ENCODE measurements around the gene GINS2. TPM values are rescaled to one million over a fixed set of nuclear protein-coding genes. Genes with fewer than 3 reads are reported as not detected.
A peak's percentile ranks its signal among the peaks of the same experiment; 100 is the strongest.

Gene GINS2
- total RNA-seq, 1 experiment from 2014 or later, result 25.2 TPM

DNA sequence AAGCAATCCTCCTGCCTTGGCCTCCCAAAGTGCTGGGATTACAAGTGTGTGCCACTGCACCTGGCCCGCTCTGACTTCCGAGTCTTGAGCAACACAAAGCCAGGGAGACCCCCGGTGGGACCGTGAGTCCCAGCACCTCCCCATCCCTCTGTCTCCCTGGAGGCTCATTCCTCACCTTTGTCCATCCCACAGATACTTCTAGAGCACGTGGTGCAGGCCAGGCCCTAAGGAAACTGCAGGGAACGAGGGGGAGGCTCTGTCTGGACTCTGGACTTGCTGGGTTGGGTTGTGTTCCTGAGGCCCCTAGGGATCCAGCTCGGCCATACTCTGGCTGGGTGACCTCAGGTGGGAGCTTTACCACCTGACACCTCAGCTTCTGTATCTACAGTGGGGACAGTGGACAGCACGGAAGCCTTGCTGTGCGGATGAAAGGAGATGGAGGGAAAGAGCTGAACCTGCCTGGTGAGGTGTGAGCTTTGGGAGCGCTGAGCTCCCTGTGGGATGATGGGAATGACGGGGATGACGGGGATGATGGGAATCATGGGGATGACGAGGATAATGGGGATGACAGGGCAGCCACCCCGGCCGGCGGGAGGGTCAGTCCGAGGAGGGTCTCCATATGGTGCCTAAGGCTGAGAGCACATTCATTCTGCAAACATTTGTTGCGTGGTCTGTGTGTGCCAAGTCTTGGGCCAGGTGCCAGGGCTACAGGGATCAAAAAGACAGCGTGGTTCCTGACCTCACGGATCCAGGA is 35.5 kb upstream of the GINS2 start:
- CTCF ChIA-PET, result no interaction called here
- BruUV-seq (replicated peaks), result no TSS peak
- intact Hi-C loops (cut with micrococcal nuclease; ENCODE audit: unreplicated experiment), result no loop called here
- TF ChIP-seq, protein P1, sequence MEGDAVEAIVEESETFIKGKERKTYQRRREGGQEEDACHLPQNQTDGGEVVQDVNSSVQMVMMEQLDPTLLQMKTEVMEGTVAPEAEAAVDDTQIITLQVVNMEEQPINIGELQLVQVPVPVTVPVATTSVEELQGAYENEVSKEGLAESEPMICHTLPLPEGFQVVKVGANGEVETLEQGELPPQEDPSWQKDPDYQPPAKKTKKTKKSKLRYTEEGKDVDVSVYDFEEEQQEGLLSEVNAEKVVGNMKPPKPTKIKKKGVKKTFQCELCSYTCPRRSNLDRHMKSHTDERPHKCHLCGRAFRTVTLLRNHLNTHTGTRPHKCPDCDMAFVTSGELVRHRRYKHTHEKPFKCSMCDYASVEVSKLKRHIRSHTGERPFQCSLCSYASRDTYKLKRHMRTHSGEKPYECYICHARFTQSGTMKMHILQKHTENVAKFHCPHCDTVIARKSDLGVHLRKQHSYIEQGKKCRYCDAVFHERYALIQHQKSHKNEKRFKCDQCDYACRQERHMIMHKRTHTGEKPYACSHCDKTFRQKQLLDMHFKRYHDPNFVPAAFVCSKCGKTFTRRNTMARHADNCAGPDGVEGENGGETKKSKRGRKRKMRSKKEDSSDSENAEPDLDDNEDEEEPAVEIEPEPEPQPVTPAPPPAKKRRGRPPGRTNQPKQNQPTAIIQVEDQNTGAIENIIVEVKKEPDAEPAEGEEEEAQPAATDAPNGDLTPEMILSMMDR (IDR thresholded peaks at IDR 0.05; ENCODE audit: unreplicated experiment), result no peak
- Mint-ChIP-seq H3K27ac (ENCODE audit: unreplicated experiment) (no peak overlapping the region), H3K27me3 (ENCODE audit: unreplicated experiment) (peaks cover 14% of the 10 kb centered on the region), H3K4me1 (ENCODE audit: low read depth, unreplicated experiment) (no peaks in the 10 kb centered on the region), H3K9me3 (ENCODE audit: low read depth, unreplicated experiment) (no peaks in the 10 kb centered on the region), H3K36me3 (ENCODE audit: insufficient read depth, unreplicated experiment) (peaks cover 6% of the 10 kb centered on the region), H3K4me3 (ENCODE audit: low read depth, unreplicated experiment) (no peak overlapping the region)
- no peak for DNase-seq

DNA sequence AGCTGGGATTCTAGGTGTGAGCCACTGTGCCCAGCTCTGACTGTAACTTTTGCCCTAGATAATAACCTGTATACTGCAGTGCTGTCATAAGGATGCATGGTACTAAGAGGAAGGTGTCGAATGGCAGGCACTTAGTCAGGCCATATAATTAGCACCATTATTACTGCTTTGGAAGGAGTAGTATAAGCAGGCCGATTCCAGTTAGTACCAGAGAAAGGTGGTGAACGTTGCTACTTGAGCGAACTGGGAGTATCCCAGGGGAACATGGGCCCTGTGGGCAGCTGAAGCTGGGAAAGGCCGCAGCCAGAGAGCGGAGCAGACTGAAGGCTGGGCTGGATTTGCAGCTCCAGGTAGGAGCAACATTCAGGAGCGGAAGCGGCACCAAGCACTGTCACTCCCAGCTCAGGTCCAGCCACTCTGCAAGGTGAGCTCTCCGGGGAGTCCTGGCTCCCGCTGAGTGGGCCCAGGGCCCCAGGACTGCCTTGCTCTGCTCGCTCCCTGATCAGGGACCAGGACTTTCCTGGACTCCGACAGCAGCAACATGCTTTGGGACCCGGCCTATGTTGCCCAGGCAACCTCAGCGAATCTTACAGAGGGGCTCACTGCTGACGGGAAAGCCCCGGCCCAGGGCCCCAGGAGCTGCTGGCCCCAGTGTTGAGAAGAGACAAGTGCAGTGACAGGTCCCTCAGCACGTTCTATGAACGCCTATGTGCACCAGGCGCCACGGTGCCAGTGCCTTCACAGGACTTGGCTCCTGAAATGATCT is 33.6 kb upstream of the GINS2 start:
- no TSS peak for BruUV-seq (replicated peaks)
- no peak overlapping the region for H3K4me3 Mint-ChIP-seq (ENCODE audit: low read depth, unreplicated experiment)
- TF ChIP-seq, protein P1 (IDR thresholded peaks at IDR 0.05; ENCODE audit: unreplicated experiment), result no peak
- H3K4me1 Mint-ChIP-seq (ENCODE audit: low read depth, unreplicated experiment), result no peaks in the 10 kb centered on the region
- DNase-seq, result no peak
- intact Hi-C loops (cut with micrococcal nuclease; ENCODE audit: unreplicated experiment), result no loop called here
- H3K27me3 Mint-ChIP-seq (ENCODE audit: unreplicated experiment), result peaks cover 14% of the 10 kb centered on the region
- peaks cover 6% of the 10 kb centered on the region for H3K36me3 Mint-ChIP-seq (ENCODE audit: insufficient read depth, unreplicated experiment)
- no peak overlapping the region for H3K27ac Mint-ChIP-seq (ENCODE audit: unreplicated experiment)
- no peaks in the 10 kb centered on the region for H3K9me3 Mint-ChIP-seq (ENCODE audit: low read depth, unreplicated experiment)
- CTCF ChIA-PET, result interaction anchor here (0.7 to 0.8 kb wide), 2 partner anchors 64 to 638 kb away, joined by 3 to 5 read pairs; no protein-coding TSS in a partner anchor

DNA sequence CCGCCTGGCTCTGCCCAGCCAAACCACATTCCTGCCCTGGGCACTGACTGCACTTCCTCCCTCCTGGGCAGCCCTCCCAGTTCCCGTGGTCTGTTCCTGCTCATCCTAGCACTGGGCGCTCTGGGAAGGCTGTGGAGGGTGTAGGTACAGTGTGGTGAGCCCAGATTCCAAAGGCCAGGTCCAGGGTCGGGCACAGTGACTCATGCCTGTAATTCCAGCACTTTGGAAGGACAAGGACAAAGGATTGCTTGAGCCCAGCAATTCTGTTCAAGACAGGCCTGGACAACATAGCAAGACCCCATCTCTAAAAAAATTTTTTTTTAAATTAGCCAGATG is 31.5 kb upstream of the GINS2 start:
- no peaks in the 10 kb centered on the region for H3K9me3 Mint-ChIP-seq (ENCODE audit: low read depth, unreplicated experiment)
- no peak overlapping the region for H3K27ac Mint-ChIP-seq (ENCODE audit: unreplicated experiment)
- BruUV-seq (replicated peaks), result no TSS peak
- no peak overlapping the region for H3K4me3 Mint-ChIP-seq (ENCODE audit: low read depth, unreplicated experiment)
- TF ChIP-seq, protein P1 (IDR thresholded peaks at IDR 0.05; ENCODE audit: unreplicated experiment), result no peak
- DNase-seq, result peak; percentile 63
- H3K27me3 Mint-ChIP-seq (ENCODE audit: unreplicated experiment), result peaks cover 14% of the 10 kb centered on the region
- H3K36me3 Mint-ChIP-seq (ENCODE audit: insufficient read depth, unreplicated experiment), result peaks cover 6% of the 10 kb centered on the region
- H3K4me1 Mint-ChIP-seq (ENCODE audit: low read depth, unreplicated experiment), result no peaks in the 10 kb centered on the region
- CTCF ChIA-PET, result interaction anchor here (0.6 to 1.0 kb wide), 3 partner anchors 17 to 677 kb away, joined by 3 to 7 read pairs (median 3); no protein-coding TSS in a partner anchor
- intact Hi-C loops (cut with micrococcal nuclease; ENCODE audit: unreplicated experiment), result no loop called here

DNA sequence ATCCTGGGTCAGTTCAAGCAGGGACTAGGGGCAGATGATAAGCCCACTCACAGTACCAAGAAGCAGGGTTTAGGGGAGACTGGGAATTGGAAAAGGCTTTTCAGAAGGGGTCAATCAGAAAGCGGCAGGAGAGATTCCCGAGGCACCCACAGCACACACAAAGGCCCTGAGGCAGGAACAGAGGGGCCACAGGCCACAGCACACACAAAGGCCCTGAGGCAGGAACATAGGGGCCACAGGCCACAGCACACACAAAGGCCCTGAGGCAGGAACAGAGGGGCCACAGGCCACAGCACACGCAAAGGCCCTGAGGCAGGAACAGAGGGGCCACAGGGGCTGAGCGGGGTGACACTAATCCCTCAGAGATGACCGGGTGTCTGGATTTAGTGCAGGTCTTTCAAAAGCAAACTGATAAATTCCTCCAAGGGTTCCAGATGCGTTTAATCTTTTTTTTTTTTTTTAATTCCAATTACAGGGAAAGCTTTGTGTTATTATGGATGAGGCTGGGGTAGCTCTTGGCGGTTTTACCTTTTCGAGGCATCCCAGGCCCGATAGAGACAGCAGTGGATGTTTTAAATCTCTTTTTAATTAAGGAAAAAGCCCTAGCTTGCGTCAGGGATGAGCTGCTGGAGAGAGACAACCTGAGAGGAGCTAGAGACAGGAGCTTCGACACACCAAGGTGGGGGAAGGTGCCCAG is 31.0 kb upstream of the GINS2 start:
- intact Hi-C loops (cut with micrococcal nuclease; ENCODE audit: unreplicated experiment), result loop anchor here (2.0 to 10.0 kb wide), 2 partner anchors 31 to 325 kb away; partner anchors contain the start of gene C16orf74
- no peak for DNase-seq
- no TSS peak for BruUV-seq (replicated peaks)
- Mint-ChIP-seq H3K9me3 (ENCODE audit: low read depth, unreplicated experiment) (no peaks in the 10 kb centered on the region), H3K36me3 (ENCODE audit: insufficient read depth, unreplicated experiment) (peaks cover 6% of the 10 kb centered on the region), H3K27me3 (ENCODE audit: unreplicated experiment) (peaks cover 19% of the 10 kb centered on the region), H3K4me1 (ENCODE audit: low read depth, unreplicated experiment) (no peaks in the 10 kb centered on the region), H3K27ac (ENCODE audit: unreplicated experiment) (no peak overlapping the region), H3K4me3 (ENCODE audit: low read depth, unreplicated experiment) (no peak overlapping the region)
- TF ChIP-seq, protein P1 (IDR thresholded peaks at IDR 0.05; ENCODE audit: unreplicated experiment), result no peak
- CTCF ChIA-PET, result interaction anchor here (0.6 to 1.4 kb wide), 4 partner anchors 17 to 677 kb away, joined by 3 to 7 read pairs (median 3); no protein-coding TSS in a partner anchor

Measured in Calu3 (cell line).